Activated CD4-positive, alpha-beta T cell treated with anti-CD3 and anti-CD28 coated beads, Interleukin-2, amount 50 U/mL, for 16 hours (primary cell): ENCODE measurements around the gene RASGRF1.
"Not testable (repeated sequence)": the region's sequence is repeated elsewhere in the genome, so short reads cannot be mapped to it uniquely, and the experiment has no call there.

Experiments
- DNase-seq: peaks from one replicate; pipeline ENCODE4 v3.0.0-alpha.2; 2020

Gene RASGRF1

DNA sequence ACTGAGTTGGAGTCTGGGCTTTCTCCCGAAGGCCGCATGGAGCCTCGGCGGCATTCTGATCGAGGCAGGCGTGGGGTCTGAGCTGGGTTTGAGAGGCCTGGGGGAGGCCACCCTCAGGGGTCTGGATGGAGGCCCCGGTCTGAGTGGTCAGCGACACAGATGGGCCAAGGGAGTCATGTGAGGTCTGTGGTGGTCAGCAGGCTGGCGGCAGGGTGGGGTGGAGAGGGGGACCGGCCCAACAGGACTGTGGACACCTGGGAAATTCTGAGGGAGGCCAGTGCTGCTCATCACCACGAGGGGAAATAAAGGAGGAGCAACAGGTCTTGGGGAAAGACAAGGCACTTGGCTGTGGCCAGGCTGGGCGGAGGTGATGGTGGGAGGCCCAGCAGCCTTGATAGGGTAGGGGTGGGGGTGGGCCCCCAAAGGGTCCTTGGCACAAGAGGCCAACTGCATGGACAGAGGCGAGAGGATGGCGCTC is 161.9 kb downstream of the RASGRF1 start:
- DNase-seq: no peak

- DNase-seq: not testable (repeated sequence)
These were observed 162.4 kb downstream of the RASGRF1 start for GRCh38 chr15:78928176-78928575.

GRCh38 chr15:78927077-78927790 is 163.3 kb downstream of the RASGRF1 start:
- DNase-seq: no peak

DNA sequence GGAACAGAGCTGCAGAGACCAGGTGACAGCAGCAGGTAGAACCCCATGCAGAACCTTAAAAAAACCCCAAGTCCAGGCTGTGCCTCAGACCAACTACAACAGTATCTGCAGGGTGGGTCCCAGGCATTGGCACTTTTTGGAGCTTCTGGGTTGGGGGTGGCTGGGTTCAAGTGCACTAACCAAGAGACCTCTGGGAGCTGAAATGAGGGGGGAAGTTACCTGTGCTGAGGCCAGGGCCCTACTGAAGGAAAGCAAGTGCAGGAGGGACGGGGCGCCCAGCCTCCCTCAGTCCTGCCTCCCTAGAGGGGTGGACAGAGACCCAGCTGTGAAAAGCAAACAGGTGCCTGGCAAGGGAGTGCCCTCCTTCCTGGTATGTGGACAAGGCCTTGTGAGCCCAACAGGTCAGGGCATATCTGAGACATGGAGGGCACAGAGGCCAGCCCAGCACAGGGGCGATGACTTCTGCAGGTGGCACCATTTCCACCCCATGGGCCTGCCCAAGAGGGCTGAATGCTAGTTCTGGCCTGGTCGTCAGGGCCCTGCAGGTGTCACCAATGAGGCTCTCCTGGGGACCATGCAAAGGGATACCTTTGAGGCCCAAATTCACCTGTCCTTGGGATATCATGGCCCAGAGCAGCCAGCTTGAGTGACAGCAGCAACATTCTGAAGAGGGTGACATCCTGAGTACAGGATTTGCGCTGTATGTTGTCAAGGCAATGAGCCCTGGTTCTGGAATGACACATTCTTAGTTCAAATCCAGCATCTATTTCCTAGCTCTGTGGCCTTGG is 164.4 kb downstream of the RASGRF1 start:
- DNase-seq: no peak

GRCh38 chr15:78925076-78925624 is 165.4 kb downstream of the RASGRF1 start:
- DNase-seq: no peak

- DNase-seq: no peak
These were observed 166.9 kb downstream of the RASGRF1 start for GRCh38 chr15:78923480-78924360.

GRCh38 chr15:78923015-78923414 is 167.6 kb downstream of the RASGRF1 start:
- DNase-seq: no peak

DNA sequence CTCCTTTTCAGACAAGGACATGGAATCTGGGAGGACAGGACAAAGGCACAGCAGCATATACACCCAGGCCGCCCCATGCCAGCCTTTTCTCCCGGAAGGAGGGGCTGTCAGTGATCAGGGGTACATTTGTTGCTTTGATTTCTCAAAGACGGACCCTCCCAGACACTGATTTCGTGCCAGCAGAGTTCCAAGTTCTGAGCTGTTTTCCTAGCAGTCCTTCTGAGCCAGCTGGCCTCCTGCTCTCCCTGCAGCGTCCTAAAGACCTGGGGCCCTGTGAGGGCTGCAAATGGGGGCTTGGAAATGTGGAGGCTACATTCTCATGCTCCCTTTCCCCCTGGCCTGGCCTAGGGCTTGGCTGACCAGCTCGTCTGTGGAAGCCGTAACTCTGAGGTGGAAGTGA is 168.1 kb downstream of the RASGRF1 start:
- DNase-seq: no peak

GRCh38 chr15:78921940-78922339 is 168.6 kb downstream of the RASGRF1 start:
- no peak for DNase-seq

DNA sequence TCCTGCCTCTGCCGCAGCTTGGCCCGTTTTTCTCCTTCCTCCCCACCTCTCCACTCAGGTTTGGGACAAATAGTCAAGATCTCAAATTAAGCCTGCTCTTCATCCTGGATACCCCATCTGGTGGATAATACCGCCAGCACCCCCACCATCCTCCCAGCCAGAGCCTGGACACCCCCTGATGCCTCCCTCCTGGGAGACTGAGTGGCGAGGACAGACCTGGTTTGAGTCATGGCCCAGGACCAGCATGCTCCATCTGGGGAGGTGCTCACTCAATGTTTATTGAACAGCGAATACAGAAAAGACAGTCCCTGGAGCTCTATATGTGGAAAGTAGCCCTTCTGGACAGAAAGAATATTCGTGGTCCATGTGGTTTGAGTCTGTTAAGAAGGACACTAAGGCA is 169.1 kb downstream of the RASGRF1 start:
- DNase-seq: no peak

- DNase-seq: no peak
These were observed 172.7 kb downstream of the RASGRF1 start for GRCh38 chr15:78917888-78918287.

DNA sequence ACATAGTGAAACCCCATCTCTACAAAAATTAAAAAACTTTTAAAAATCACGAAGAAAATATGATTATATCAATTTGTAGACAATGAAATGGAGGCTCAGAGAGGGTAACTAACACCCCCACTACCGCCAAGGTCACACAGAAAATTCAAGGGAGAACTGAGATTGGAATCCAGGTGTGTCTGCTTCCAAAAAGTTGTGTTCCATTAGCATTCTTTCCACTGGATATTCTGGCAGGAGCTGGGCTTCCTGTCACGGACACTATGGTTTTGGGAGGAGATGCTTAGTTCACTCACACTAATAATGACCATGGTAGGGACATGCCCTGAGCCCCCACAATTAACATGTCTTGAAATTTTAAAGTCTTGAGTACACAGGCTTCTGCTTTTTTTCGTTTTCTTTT is 174.5 kb downstream of the RASGRF1 start:
- no peak for DNase-seq

- no peak for DNase-seq
These were observed 175.1 kb downstream of the RASGRF1 start for GRCh38 chr15:78915341-78916087.

DNA sequence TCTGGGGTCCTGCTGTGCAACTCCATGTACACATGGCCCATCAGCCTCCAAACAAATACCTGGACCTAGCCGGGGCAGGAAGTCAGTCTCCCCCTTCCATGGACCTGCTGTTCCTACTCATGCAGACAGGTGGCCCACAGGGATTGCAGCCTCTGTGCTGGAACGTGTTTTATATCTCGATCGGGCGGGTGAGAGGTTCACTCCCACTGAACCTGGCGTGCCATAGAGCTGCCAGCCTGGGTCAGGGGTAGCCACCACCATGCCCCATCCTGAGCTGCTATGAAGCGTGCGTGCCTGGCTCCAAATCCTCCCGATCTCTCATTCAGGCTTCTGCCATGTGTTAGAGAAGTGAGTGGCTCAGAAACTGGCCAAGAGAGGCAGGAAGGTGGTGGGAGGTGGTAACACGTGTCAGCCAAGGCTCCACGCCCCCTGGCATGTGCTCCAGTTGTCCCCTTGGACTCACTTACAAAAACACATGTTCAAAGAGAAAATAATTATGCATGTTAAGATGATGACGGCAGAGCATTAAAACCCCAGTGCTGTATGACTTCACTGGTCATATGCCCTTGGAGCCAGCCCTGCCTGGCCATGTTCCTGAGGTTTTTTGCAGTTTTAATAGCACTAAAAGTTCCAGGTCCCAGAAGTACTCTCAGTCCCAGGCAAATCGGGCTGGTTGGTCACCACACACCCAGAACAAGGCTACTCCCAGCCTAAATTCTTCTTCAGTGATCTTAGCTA is 176.4 kb downstream of the RASGRF1 start:
- no peak for DNase-seq

- no peak for DNase-seq
These were observed 177.6 kb downstream of the RASGRF1 start for GRCh38 chr15:78913012-78913411.

- no peak for DNase-seq
These were observed 178.3 kb downstream of the RASGRF1 start for GRCh38 chr15:78912316-78912715.

DNA sequence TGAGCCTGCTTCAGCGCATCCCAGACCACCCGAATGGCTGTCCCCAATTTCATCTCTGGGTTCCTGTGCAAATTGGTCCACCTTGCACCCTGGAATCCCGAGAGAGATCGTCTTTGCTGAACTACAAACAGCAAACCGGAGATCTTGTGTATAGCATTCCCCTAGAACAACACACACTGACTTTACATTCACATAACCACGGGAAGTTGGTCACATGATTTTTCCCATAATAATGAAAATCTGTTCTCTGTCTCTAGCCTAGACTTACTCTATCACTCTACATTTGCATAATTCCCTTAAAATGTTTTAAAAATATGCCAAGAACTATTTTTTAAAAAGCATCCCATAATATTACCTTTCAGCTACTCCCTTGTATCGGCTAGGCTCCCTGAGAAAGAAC is 180.3 kb downstream of the RASGRF1 start:
- DNase-seq: no peak
